SK-N-MC (cell line): ENCODE data around the gene COMMD3.

Experiments
- DNase-seq: peaks from one replicate; pipeline ENCODE4 v3.0.0-alpha.2; 2011; ENCODE audit warnings: low read depth, low spot score
- H3K27ac ChIP-seq: fragments of 200-600 bp; sonication (generic); 2 replicates; pipeline ENCODE4 v1.5.1; 2016; ENCODE audit warnings: mixed run types
- H3K36me3 ChIP-seq: fragments of 200-600 bp; sonication (generic); 2 replicates; pipeline ENCODE4 v1.6.1; 2017; ENCODE audit warnings: antibody characterized with exemption, low read length, mixed read lengths; ENCODE audit not compliant: insufficient read depth
- H3K4me3 ChIP-seq: fragments of 200-600 bp; sonication (generic); 2 replicates; pipeline ENCODE4 v1.5.1; 2016
- H3K9ac ChIP-seq: fragments of 200-600 bp; sonication (generic); 2 replicates; pipeline ENCODE4 v1.8.0; 2017; ENCODE audit warnings: mixed run types, mixed read lengths; ENCODE audit not compliant: insufficient read length
- H3K9me3 ChIP-seq: fragments of 200-600 bp; sonication (generic); 2 replicates; pipeline ENCODE4 v1.6.1; 2017; ENCODE audit warnings: low read depth, mild to moderate bottlenecking, antibody characterized with exemption, low read length, moderate library complexity, mixed read lengths
- EZH2 ChIP-seq: fragments of 200-600 bp; sonication (generic); IDR thresholded peaks from one replicate; pipeline ENCODE4 v1.6.1; 2017; ENCODE audit warnings: antibody characterized with exemption
- FOXP2 ChIP-seq: optimal IDR thresholded peaks from 2 replicates; pipeline ENCODE3; 2011; ENCODE audit warnings: mild to moderate bottlenecking, moderate library complexity; ENCODE audit not compliant: insufficient read depth; ENCODE audit errors: extremely low read length, control extremely low read depth
- POLR2AphosphoS5 ChIP-seq: IDR thresholded peaks from 2 replicates; pipeline ENCODE4 v1.6.1; 2012; ENCODE audit warnings: mild to moderate bottlenecking, low read depth, low read length, borderline replicate concordance

COMMD3 gene

GRCh38 chr10:22364407-22365140, 48.4 kb downstream of the COMMD3 start:
- Histone ChIP-seq H3K9me3 (no peaks in the 10 kb centered on the region), H3K4me3 (no peak overlapping the region), H3K9ac (no peak overlapping the region), H3K36me3 (no peaks in the 10 kb centered on the region), H3K27ac (no peak overlapping the region)
- DNase-seq = no peak
- TF ChIP-seq POLR2AphosphoS5 = no peak
- TF ChIP-seq EZH2 = no peak
- no peak for TF ChIP-seq FOXP2

- H3K27ac ChIP-seq = peak overlapping the region; percentile 57; the same call in 1 of the 2 replicates
- TF ChIP-seq POLR2AphosphoS5 (no peak), EZH2 (no peak), FOXP2 (no peak)
- H3K4me3 ChIP-seq = no peak overlapping the region
- H3K9ac ChIP-seq = no peak overlapping the region
- no peaks in the 10 kb centered on the region for H3K9me3 ChIP-seq
- no peaks in the 10 kb centered on the region for H3K36me3 ChIP-seq
- no peak for DNase-seq
Observed at GRCh38 chr10:22365233-22365632, 49.0 kb downstream of the COMMD3 start.

- Histone ChIP-seq H3K36me3 (no peaks in the 10 kb centered on the region), H3K4me3 (no peak overlapping the region), H3K9me3 (no peaks in the 10 kb centered on the region), H3K27ac (peak overlapping the region; percentile 92), H3K9ac (no peak overlapping the region)
- TF ChIP-seq POLR2AphosphoS5 (no peak), EZH2 (no peak), FOXP2 (no peak)
- peak; percentile 16 for DNase-seq
Observed at GRCh38 chr10:22365644-22366434, 49.7 kb downstream of the COMMD3 start.

- no peak for TF ChIP-seq FOXP2
- no peak for TF ChIP-seq POLR2AphosphoS5
- TF ChIP-seq EZH2 = no peak
- H3K9ac ChIP-seq = no peak overlapping the region
- no peaks in the 10 kb centered on the region for H3K36me3 ChIP-seq
Observed at GRCh38 chr10:22366435-22366703, 50.2 kb downstream of the COMMD3 start.

GRCh38 chr10:22366771-22367170, 50.6 kb downstream of the COMMD3 start:
- DNase-seq = no peak
- Histone ChIP-seq H3K9ac (peak overlapping the region; percentile 47), H3K9me3 (no peaks in the 10 kb centered on the region), H3K36me3 (no peaks in the 10 kb centered on the region), H3K4me3 (peak overlapping the region; percentile 10; the same call in 1 of the 2 replicates), H3K27ac (peak overlapping the region; percentile 92)
- TF ChIP-seq FOXP2 (no peak), POLR2AphosphoS5 (no peak), EZH2 (no peak)

More at GRCh38 chr10:22366435-22366703, 50.2 kb downstream of the COMMD3 start:
- DNase-seq = no peak
- Histone ChIP-seq H3K4me3 (peak overlapping the region; percentile 10; the same call in 1 of the 2 replicates), H3K9me3 (no peaks in the 10 kb centered on the region), H3K27ac (peak overlapping the region; percentile 92)

- no peak for DNase-seq
- no peak for TF ChIP-seq FOXP2
- TF ChIP-seq POLR2AphosphoS5 = no peak
- TF ChIP-seq EZH2 = no peak
- peak overlapping the region; percentile 77 for H3K27ac ChIP-seq
Observed at GRCh38 chr10:22367471-22367870, 51.3 kb downstream of the COMMD3 start.

GRCh38 chr10:22368402-22368801, 52.2 kb downstream of the COMMD3 start:
- no peaks in the 10 kb centered on the region for H3K9me3 ChIP-seq
- H3K27ac ChIP-seq = no peak overlapping the region
- no peaks in the 10 kb centered on the region for H3K36me3 ChIP-seq
- DNase-seq = no peak
- no peak overlapping the region for H3K4me3 ChIP-seq
- TF ChIP-seq POLR2AphosphoS5 (no peak), FOXP2 (no peak), EZH2 (no peak)
- H3K9ac ChIP-seq = no peak overlapping the region

More at GRCh38 chr10:22367471-22367870, 51.3 kb downstream of the COMMD3 start:
- Histone ChIP-seq H3K36me3 (no peaks in the 10 kb centered on the region), H3K4me3 (no peak overlapping the region), H3K9ac (no peak overlapping the region), H3K9me3 (no peaks in the 10 kb centered on the region)

- Histone ChIP-seq H3K36me3 (no peaks in the 10 kb centered on the region), H3K4me3 (no peak overlapping the region), H3K9ac (no peak overlapping the region), H3K9me3 (no peaks in the 10 kb centered on the region), H3K27ac (no peak overlapping the region)
- DNase-seq = no peak
- TF ChIP-seq EZH2 = no peak
- no peak for TF ChIP-seq FOXP2
- no peak for TF ChIP-seq POLR2AphosphoS5
Observed at GRCh38 chr10:22368981-22369380, 52.8 kb downstream of the COMMD3 start.
